Breast epithelium (tissue), 3 donors: Measurements from ENCODE around the gene MRPL47.

ENCODE experiments used
- POLR2A ChIP-seq: fragments of 450-650 bp; IDR thresholded peaks from one replicate; pipeline ENCODE4 v1.6.1; 2016; ENCODE audit warnings: antibody characterized with exemption, mild to moderate bottlenecking, moderate library complexity
- TF ChIP-seq, protein P1 (sequence below), 3 donors: fragments of 450-650 bp; IDR thresholded peaks; one replicate each; pipeline ENCODE4 v1.5.1; 2016 to 2017; ENCODE audit warnings: antibody characterized with exemption in 3 of 3, mild to moderate bottlenecking in 3 of 3, moderate library complexity in 3 of 3

DNA sequence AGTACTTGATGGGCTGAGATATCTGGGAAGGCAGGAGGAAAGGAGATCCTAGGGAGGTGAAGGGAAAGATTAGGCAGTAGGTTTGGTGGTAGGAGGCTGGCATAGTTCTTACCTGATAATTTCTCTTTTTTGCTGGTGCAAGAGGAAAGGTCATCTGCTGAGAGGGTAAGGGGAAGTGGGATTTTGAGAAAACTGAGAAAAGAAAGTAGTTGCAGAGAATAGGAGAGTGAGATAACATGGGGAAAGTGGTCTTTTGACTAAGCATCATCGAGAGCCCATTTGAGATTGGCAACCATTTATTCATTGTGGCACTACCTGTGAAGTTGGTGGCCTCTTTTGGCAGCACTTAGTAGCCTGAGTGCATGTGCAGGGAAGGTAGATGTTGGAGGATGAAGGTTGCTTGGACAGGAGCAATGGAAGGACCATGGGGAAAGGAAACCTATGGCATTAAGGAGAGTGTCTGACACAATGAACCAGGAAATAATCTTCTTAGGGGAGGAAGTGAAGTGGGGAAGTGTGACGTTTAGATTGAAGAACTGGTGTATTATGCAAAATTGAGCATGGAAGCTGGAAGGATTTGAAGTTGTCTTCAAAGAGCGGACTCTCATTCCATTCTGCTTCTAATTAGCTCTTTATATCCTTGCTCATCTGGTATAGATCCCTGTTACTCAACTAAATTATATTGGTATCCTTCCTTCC, 26.5 kb upstream of the MRPL47 start:
- TF ChIP-seq POLR2A: no peak
- TF ChIP-seq, protein P1, sequence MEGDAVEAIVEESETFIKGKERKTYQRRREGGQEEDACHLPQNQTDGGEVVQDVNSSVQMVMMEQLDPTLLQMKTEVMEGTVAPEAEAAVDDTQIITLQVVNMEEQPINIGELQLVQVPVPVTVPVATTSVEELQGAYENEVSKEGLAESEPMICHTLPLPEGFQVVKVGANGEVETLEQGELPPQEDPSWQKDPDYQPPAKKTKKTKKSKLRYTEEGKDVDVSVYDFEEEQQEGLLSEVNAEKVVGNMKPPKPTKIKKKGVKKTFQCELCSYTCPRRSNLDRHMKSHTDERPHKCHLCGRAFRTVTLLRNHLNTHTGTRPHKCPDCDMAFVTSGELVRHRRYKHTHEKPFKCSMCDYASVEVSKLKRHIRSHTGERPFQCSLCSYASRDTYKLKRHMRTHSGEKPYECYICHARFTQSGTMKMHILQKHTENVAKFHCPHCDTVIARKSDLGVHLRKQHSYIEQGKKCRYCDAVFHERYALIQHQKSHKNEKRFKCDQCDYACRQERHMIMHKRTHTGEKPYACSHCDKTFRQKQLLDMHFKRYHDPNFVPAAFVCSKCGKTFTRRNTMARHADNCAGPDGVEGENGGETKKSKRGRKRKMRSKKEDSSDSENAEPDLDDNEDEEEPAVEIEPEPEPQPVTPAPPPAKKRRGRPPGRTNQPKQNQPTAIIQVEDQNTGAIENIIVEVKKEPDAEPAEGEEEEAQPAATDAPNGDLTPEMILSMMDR (IDR thresholded peaks at IDR 0.05): no peak
